AG04449 (cell line): ENCODE data around the gene RBM33.

ENCODE experiments used
- CTCF ChIA-PET: fragments of 350-600 bp; formaldehyde crosslinking; extraction: SDS; loops from one replicate; lab custom pipeline; 2021; ENCODE audit warnings: antibody characterized with exemption; lab: Yijun Ruan, JAX
- POLR2A ChIA-PET: fragments of 400-600, 350-600 bp; formaldehyde crosslinking; extraction: SDS; loops from one replicate; lab custom pipeline; 2020; ENCODE audit warnings: antibody characterized with exemption, inconsistent platforms; lab: Yijun Ruan, JAX
- DNase-seq: peaks from one replicate; pipeline ENCODE4 v3.0.0-alpha.2; 2010; ENCODE audit warnings: low read depth, low spot score
- H3K4me3 ChIP-seq: 2 replicates; pipeline ENCODE4 v1.5.1; 2011; ENCODE audit warnings: low read depth, mild to moderate bottlenecking, control low read depth, low read length
- CTCF ChIP-seq: IDR thresholded peaks from one replicate; pipeline ENCODE4 v1.5.1; 2011; ENCODE audit warnings: mild to moderate bottlenecking, moderate library complexity, low read length, control low read depth, inconsistent platforms; ENCODE audit not compliant: insufficient read depth; ENCODE audit errors: missing control alignments

Gene RBM33

GRCh38 chr7:155680864-155681263 lies 36.4 kb downstream of the RBM33 start:
- no peak overlapping the region for H3K4me3 ChIP-seq
- DNase-seq, result no peak
- CTCF ChIA-PET, result interaction anchor here (1.0 kb wide), 1 partner anchor 57 kb away, joined by 3 read pairs; no protein-coding TSS in a partner anchor
- TF ChIP-seq CTCF, result no peak
- POLR2A ChIA-PET, result no interaction called here

- H3K4me3 ChIP-seq, result no peak overlapping the region
- no peak for TF ChIP-seq CTCF
- POLR2A ChIA-PET, result no interaction called here
- CTCF ChIA-PET, result interaction anchor here (0.6 to 1.0 kb wide), 2 partner anchors 56 to 1625 kb away, joined by 3 to 4 read pairs; no protein-coding TSS in a partner anchor
- no peak for DNase-seq
Measured at GRCh38 chr7:155681663-155682062, 37.2 kb downstream of the RBM33 start.

GRCh38 chr7:155682484-155682883 lies 38.0 kb downstream of the RBM33 start:
- no peak for TF ChIP-seq CTCF
- H3K4me3 ChIP-seq, result no peak overlapping the region
- POLR2A ChIA-PET, result no interaction called here
- no peak for DNase-seq
- CTCF ChIA-PET, result no interaction called here

- no peak overlapping the region for H3K4me3 ChIP-seq
- ChIA-PET CTCF (interaction anchor here (1.7 kb wide), 1 partner anchor 84 kb away, joined by 6 read pairs; no protein-coding TSS in a partner anchor), POLR2A (no interaction called here)
- no peak for TF ChIP-seq CTCF
- DNase-seq, result no peak
Measured at GRCh38 chr7:155683098-155683497, 38.6 kb downstream of the RBM33 start.

- ChIA-PET POLR2A (no interaction called here), CTCF (interaction anchor here (1.5 to 1.7 kb wide), 2 partner anchors 12 to 85 kb away, joined by 4 to 6 read pairs; no protein-coding TSS in a partner anchor)
- no peak for TF ChIP-seq CTCF
- H3K4me3 ChIP-seq, result no peak overlapping the region
- no peak for DNase-seq
Measured at GRCh38 chr7:155683714-155684113, 39.3 kb downstream of the RBM33 start.

- POLR2A ChIA-PET, result no interaction called here
- no peak for TF ChIP-seq CTCF
- no peak for DNase-seq
- H3K4me3 ChIP-seq, result no peak overlapping the region
- CTCF ChIA-PET, result interaction anchor here (1.5 to 1.7 kb wide), 2 partner anchors 13 to 86 kb away, joined by 4 to 6 read pairs; no protein-coding TSS in a partner anchor
Measured at GRCh38 chr7:155684543-155684942, 40.1 kb downstream of the RBM33 start.
